NCI-H2196 treated with DMSO at 0.1 percent for 48 hours (cell line): ENCODE data around the gene B3GAT1.

Source experiments
- DNase-seq: peaks from one replicate; lab custom pipeline; 2025; ENCODE audit not compliant: unreplicated experiment; lab: John Stamatoyannopoulos, UW

Gene B3GAT1

GRCh38 chr11:134441706-134442105, 29.7 kb upstream of the B3GAT1 start:
- DNase-seq = no peak

GRCh38 chr11:134441281-134441680, 29.2 kb upstream of the B3GAT1 start:
- no peak for DNase-seq

- no peak for DNase-seq
Measured at GRCh38 chr11:134440851-134441250, 28.8 kb upstream of the B3GAT1 start.

GRCh38 chr11:134438542-134439537, 26.8 kb upstream of the B3GAT1 start:
- no peak for DNase-seq

- DNase-seq = no peak
Measured at GRCh38 chr11:134437821-134438220, 25.8 kb upstream of the B3GAT1 start.

GRCh38 chr11:134436781-134437180, 24.7 kb upstream of the B3GAT1 start:
- no peak for DNase-seq

- no peak for DNase-seq
Measured at GRCh38 chr11:134433806-134434205, 21.8 kb upstream of the B3GAT1 start.

GRCh38 chr11:134433251-134433650, 21.2 kb upstream of the B3GAT1 start:
- no peak for DNase-seq

- DNase-seq = no peak
Measured at GRCh38 chr11:134432776-134433175, 20.7 kb upstream of the B3GAT1 start.

GRCh38 chr11:134429106-134429505, 17.1 kb upstream of the B3GAT1 start:
- DNase-seq = no peak

GRCh38 chr11:134425816-134426536, 13.9 kb upstream of the B3GAT1 start:
- DNase-seq = no peak

- DNase-seq = no peak
Measured at GRCh38 chr11:134425413-134425812, 13.4 kb upstream of the B3GAT1 start.

GRCh38 chr11:134423106-134423505, 11.1 kb upstream of the B3GAT1 start:
- DNase-seq = no peak

- no peak for DNase-seq
Measured at GRCh38 chr11:134417871-134418840, 6.1 kb upstream of the B3GAT1 start.

GRCh38 chr11:134416726-134417125, 4.7 kb upstream of the B3GAT1 start:
- no peak for DNase-seq

- no peak for DNase-seq
Measured at GRCh38 chr11:134414766-134415765, 3.0 kb upstream of the B3GAT1 start.

GRCh38 chr11:134413826-134414731, 2.0 kb upstream of the B3GAT1 start:
- no peak for DNase-seq

- DNase-seq = no peak
Measured at GRCh38 chr11:134413043-134413825, 1.2 kb upstream of the B3GAT1 start.
